Left renal cortex interstitium (tissue), 4 donors: ENCODE results near the gene TIMM8B. TPM values are rescaled to one million over a fixed set of nuclear protein-coding genes. Genes with fewer than 3 reads are reported as not detected.
"Not testable (repeated sequence)": the region's sequence is repeated elsewhere in the genome, so short reads cannot be mapped to it uniquely, and the experiment has no call there.

Source experiments
- DNase-seq, 4 donors: peaks; one replicate each; pipeline ENCODE4 v3.0.0-alpha.2; 2013; ENCODE audit warnings: low read depth in 4 of 4, low spot score in 2 of 4, missing footprints in 1 of 4
- polyA plus RNA-seq, 4 donors: library from polyadenylated mRNA; unstranded; fragments of 120-200 nt; gene quantifications; one replicate each; pipeline ENCODE4 v1.2.1, GENCODE V29; 2013; ENCODE audit not compliant: insufficient read length in 4 of 4

TIMM8B gene
- polyA plus RNA-seq, 4 donors = 65.0 to 88.9 (median 76.5) TPM

GRCh38 chr11:112085822-112086421 lies 634 bp downstream of the TIMM8B start:
- peak in 3 of 4 donors; percentile 8 to 9 (median 9) for DNase-seq

- no peak for DNase-seq
Observed at GRCh38 chr11:112082729-112083128, 3.8 kb downstream of the TIMM8B start.

- DNase-seq = peak; percentile 77 to 91 (median 82)
Observed at GRCh38 chr11:112073941-112074811, 12.4 kb downstream of the TIMM8B start, which contains the start of the genes NKAPD1 and PIH1D2. Gene NKAPD1 (plus strand): TSS chr11:112074299. CDS start chr11:112075575, 1,276 bp downstream. Gene PIH1D2 (minus strand): TSS chr11:112074017. CDS start chr11:112073174, 843 bp downstream.

- no peak for DNase-seq
Observed at GRCh38 chr11:112062923-112063322, 23.6 kb downstream of the TIMM8B start.

GRCh38 chr11:112058103-112058502 lies 28.5 kb downstream of the TIMM8B start:
- DNase-seq = no peak

GRCh38 chr11:112057170-112057569 lies 29.4 kb downstream of the TIMM8B start:
- DNase-seq = no peak

- DNase-seq = no peak
Observed at GRCh38 chr11:112051768-112052167, 34.8 kb downstream of the TIMM8B start.

DNA sequence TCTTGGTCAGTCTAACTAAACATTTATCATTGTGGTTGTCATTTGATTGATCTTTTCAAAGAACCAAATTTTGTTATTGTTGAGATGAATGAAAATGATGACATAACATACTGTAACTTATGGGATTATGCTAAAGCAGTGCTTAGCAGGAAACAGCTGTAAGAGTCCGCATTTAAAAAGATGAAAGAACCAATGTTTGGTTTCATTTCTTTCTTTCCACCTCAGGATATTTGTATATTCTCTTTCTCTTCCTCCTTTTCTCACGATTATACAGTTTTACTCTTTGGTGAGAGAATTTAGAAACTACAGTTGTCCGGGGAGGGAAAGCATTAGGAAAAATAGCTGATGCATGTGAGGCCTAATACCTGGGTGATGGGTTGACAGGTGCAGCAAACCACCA lies 35.8 kb downstream of the TIMM8B start:
- DNase-seq = no peak

- no peak for DNase-seq
Observed at GRCh38 chr11:112049777-112050176, 36.8 kb downstream of the TIMM8B start.

DNA sequence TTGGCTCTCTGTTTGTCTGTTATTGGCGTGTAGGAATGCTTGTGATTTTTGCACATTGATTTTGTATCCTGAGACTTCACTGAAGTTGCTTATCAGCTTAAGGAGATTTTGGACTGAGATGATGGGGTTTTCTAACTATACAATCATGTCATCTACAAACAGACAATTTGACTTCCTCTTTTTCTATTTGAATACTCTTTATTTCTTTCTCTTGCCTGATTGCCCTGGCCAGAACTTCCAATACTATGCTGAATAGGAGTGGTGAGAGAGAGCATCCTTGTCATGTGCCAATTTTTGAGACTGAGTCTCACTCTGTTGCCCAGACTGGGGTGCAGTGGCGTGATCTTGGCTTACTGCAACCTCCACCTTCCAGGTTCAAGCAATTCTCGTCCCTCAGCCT lies 38.3 kb downstream of the TIMM8B start:
- DNase-seq = not testable (repeated sequence)

- not testable (repeated sequence) for DNase-seq
Observed at GRCh38 chr11:112046647-112047046, 39.9 kb downstream of the TIMM8B start.

DNA sequence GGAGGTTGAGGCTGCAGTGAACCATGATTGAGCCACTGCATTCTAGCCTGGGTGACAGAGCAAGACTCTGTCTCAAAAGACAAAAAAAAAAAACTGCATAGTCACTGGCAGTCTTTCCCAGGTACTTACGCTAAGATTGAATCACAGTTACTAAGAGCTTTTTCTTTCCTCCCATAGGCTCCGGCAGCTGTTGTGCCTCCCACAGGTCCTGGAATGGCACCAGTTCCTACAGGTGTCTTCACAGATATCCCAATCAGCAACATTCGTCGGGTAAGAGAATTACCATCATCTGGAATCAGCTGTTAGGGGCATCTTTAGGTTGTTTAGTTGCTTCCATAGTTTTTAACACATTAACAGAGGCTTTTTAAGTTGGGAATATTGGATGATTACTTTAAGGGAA lies 41.6 kb downstream of the TIMM8B start:
- DNase-seq = no peak

DNA sequence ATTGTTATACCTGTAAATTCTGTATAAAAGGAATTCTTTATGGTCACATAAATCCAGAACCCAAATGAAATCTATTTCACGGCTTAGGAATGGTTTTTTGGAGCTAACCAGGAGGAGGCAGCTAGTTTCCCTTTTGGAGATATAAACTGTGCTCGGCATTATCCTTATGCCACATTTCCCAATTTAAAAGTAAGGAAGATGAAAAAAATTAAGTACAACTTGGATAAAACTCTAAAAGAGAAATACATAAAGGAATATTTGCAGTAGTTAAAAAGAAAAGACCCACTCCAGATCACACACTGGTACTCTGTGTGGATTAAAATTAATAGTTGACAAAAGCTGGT lies 43.6 kb downstream of the TIMM8B start:
- no peak for DNase-seq

DNA sequence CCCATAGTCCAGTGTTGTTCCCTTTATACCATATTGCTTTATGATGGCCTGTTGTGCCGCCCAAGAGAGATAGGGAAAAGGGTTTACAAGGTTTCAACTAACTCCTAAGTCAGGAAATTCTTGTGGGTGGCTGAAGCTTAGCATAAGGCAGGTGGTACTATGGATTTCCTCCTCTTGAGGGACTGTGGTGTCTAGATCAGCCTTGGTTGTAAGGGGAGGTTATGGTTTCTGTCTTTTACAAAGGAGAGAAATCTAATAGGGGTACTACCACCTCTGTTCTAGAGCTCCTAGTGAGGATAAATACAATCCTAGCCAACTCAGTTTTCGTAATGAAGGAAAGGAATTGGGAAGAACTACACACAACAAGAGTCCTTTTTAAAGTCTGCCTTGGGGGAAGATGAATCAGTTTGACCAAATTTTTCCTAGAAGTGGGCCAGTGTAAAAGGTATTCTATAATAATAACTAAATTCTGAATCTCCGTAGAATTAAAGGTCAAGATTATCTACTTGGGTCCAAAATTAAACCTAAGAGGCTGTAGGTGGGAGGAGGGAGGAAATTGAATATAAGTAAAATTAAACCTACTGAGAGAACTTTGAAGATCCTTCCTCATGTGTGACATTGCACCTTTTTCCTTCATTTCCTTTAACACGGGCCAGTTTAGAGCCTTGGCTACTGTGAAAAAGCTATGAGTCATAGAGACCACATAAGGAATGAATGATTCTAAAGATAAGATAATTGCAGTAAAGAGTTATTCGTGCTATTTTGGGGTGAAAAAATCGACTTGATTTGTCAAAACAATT lies 44.2 kb downstream of the TIMM8B start:
- no peak for DNase-seq

DNA sequence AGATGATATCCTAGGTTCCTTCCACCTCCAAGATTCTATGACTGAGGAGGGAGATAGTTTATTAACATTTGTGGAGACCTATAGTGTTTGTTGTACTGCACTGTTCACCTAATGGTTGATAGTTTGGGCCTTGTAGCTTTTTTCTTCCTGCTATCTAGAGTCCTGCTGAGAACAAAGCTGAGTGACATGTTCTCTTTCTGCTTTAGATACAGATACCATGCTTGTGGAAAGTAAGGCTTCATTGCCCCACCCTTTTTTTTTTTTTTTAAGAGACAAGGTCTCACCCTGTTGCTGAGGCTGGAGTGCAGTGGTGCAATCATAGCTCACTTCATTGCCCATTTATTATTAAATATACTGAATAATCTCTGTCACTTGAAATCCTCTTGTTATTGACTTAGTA lies 49.0 kb downstream of the TIMM8B start:
- no peak for DNase-seq

Other genes starting within 250 kb of the TIMM8B start
- 10 to 100 TPM; 38.2 to 47.6 (median 42.6) TPM for gene ALG9, start 215.2 kb downstream of the TIMM8B start, polyA plus RNA-seq
- 1 to 10 TPM; 5.1 to 6.1 (median 5.6) TPM for gene FDXACB1, start 207.6 kb downstream of the TIMM8B start, polyA plus RNA-seq
- 10 to 100 TPM; 39.9 to 51.3 (median 43.6) TPM for gene CFAP68, start 207.2 kb downstream of the TIMM8B start, polyA plus RNA-seq
- 10 to 100 TPM; 46.4 to 69.2 (median 52.6) TPM for gene CRYAB, start 175.0 kb downstream of the TIMM8B start, polyA plus RNA-seq
- 1 to 10 TPM; 1.8 to 3.1 (median 2.3) TPM for gene HSPB2, start 174.0 kb downstream of the TIMM8B start, polyA plus RNA-seq
- 10 to 100 TPM in 3 of 4 donors, 1 to 10 TPM in 1; 9.7 to 14.4 (median 12.9) TPM for gene C11orf52, start 167.8 kb downstream of the TIMM8B start, polyA plus RNA-seq
- gene DIXDC1, start 149.4 kb downstream of the TIMM8B start, polyA plus RNA-seq = 10 to 100 TPM; 19.2 to 20.7 (median 20.0) TPM
- gene DLAT, start 61.3 kb downstream of the TIMM8B start, polyA plus RNA-seq = 10 to 100 TPM; 46.3 to 56.9 (median 48.9) TPM
- 10 to 100 TPM in 3 of 4 donors, 1 to 10 TPM in 1; 7.6 to 13.7 (median 11.0) TPM for gene PIH1D2, start 12.7 kb downstream of the TIMM8B start, polyA plus RNA-seq
- 10 to 100 TPM; 48.8 to 61.1 (median 55.4) TPM for gene NKAPD1, start 12.5 kb downstream of the TIMM8B start, polyA plus RNA-seq
- 100 to 1,000 TPM; 162 to 223 (median 180) TPM for gene SDHD, start 117 bp upstream of the TIMM8B start, polyA plus RNA-seq
- gene IL18, start 77.3 kb upstream of the TIMM8B start, polyA plus RNA-seq = 10 to 100 TPM in 2 of 4 donors, 1 to 10 TPM in 2; 4.3 to 15.4 (median 9.4) TPM
- under 1 TPM; 0.18 to 0.52 (median 0.24) TPM for gene TEX12, start 80.6 kb upstream of the TIMM8B start, polyA plus RNA-seq
- gene BCO2, start 88.8 kb upstream of the TIMM8B start, polyA plus RNA-seq = 1 to 10 TPM; 2.1 to 9.3 (median 4.5) TPM
- gene PTS, start 139.7 kb upstream of the TIMM8B start, polyA plus RNA-seq = 10 to 100 TPM; 46.6 to 65.6 (median 54.4) TPM
- gene PLET1, start 174.1 kb upstream of the TIMM8B start, polyA plus RNA-seq = under 1 TPM in 1 of 4 donors, not detected in 3; 0.13 TPM